GM12878 (cell line): ENCODE data around the gene KCNQ1OT1. TPM values are rescaled to one million over a fixed set of nuclear protein-coding genes. Genes with fewer than 3 reads are reported as not detected.

Source experiments
- ATAC-seq: fragments of 200-7000 bp; cut with Tn5 transposase; 3 replicates; pipeline ENCODE4 v1.9.1; 2020; ENCODE audit warnings: mild to moderate bottlenecking, moderate library complexity
- BruUV-seq: library from RNA; stranded (reverse); fragments of 400-500 nt; replicated peaks from 2 replicates; lab custom pipeline; 2021; lab: Mats Ljungman, UMichigan
- CTCF ChIA-PET: fragments of 300-600 bp; sonication (Branson Sonifier 250); formaldehyde crosslinking; extraction: SDS; loops from one replicate; lab custom pipeline; 2021; ENCODE audit warnings: inconsistent platforms; lab: Yijun Ruan, JAX
- POLR2A ChIA-PET: fragments of 350-600 bp; formaldehyde crosslinking; extraction: SDS; loops from one replicate; lab custom pipeline; 2021; ENCODE audit warnings: inconsistent platforms; lab: Charles Lee
- RAD21 ChIA-PET: fragments of 300-600 bp; sonication (Branson Sonifier 250); formaldehyde crosslinking; loops from one replicate; lab custom pipeline; 2023; ENCODE audit warnings: antibody characterized with exemption; ENCODE audit not compliant: unreplicated experiment; lab: Charles Lee
- SMC1A ChIA-PET: fragments of 300-600 bp; sonication (Branson Sonifier 250); formaldehyde crosslinking; loops from one replicate; lab custom pipeline; 2023; ENCODE audit not compliant: unreplicated experiment, uncharacterized antibody; lab: Charles Lee
- DNase-seq: peaks from one replicate; pipeline ENCODE4 v3.0.0-alpha.2; 2011; ENCODE audit warnings: low read depth, low spot score
- FAIRE-seq: peaks from 3 replicates; lab custom pipeline; 2011; peaks lifted over from hg19 to GRCh38; lab: Jason Lieb, UNC
- H2AFZ ChIP-seq: 2 replicates; pipeline ENCODE4 v1.6.0; 2011; ENCODE audit warnings: low read depth, low read length, control low read depth; ENCODE audit not compliant: control insufficient read depth
- H3K27ac ChIP-seq: 2 replicates; pipeline ENCODE4 v1.5.1; 2011; ENCODE audit warnings: control low read depth; ENCODE audit not compliant: control insufficient read depth, insufficient read depth
- H3K27me3 ChIP-seq, 2 experiments: replicated peaks in 1 of 2; 2 replicates each; pipeline versions ENCODE4 v1.6.0 to v1.6.1; 2011; ENCODE audit warnings: low read length in 1 of 2; ENCODE audit not compliant: control insufficient read depth in 2 of 2, insufficient read depth in 2 of 2
- H3K36me3 ChIP-seq, 2 experiments: 2 replicates each; pipeline ENCODE4 v1.5.1; 2011; ENCODE audit warnings: low read length in 1 of 2; ENCODE audit not compliant: control insufficient read depth in 2 of 2, insufficient read depth in 2 of 2
- H3K4me1 ChIP-seq: 2 replicates; pipeline ENCODE4 v1.6.1; 2011; ENCODE audit warnings: mild to moderate bottlenecking, low read length, moderate library complexity, mixed read lengths; ENCODE audit not compliant: control insufficient read depth, insufficient read depth
- H3K4me2 ChIP-seq: 2 replicates; pipeline ENCODE4 v1.6.0; 2011; ENCODE audit warnings: control low read depth; ENCODE audit not compliant: control insufficient read depth, insufficient read depth
- H3K4me3 ChIP-seq: fragments of 200-600 bp; sonication (generic); 2 replicates; pipeline ENCODE4 v1.5.1; 2016
- H3K79me2 ChIP-seq: 2 replicates; pipeline ENCODE4 v1.6.0; 2011; ENCODE audit warnings: low read length; ENCODE audit not compliant: control insufficient read depth, insufficient read depth
- H3K9ac ChIP-seq: 2 replicates; pipeline ENCODE4 v1.8.0; 2011; ENCODE audit warnings: low read length, control low read depth, mixed read lengths; ENCODE audit not compliant: control insufficient read depth, insufficient read depth
- H3K9me3 ChIP-seq: replicated peaks from 3 replicates; pipeline ENCODE4 v1.5.1; 2011; ENCODE audit warnings: mild to moderate bottlenecking, low read length; ENCODE audit not compliant: control insufficient read depth, insufficient read depth
- H4K20me1 ChIP-seq: 2 replicates; pipeline ENCODE4 v1.6.0; 2011; ENCODE audit not compliant: control insufficient read depth, insufficient read depth
- ATF2 ChIP-seq: IDR thresholded peaks from 2 replicates; pipeline ENCODE4 v1.6.1; 2012; ENCODE audit warnings: low read length, inconsistent platforms
- FOXM1 ChIP-seq: IDR thresholded peaks from 2 replicates; pipeline ENCODE4 v1.6.1; 2012; ENCODE audit warnings: low read depth, mild to moderate bottlenecking, inconsistent platforms, low read length, moderate library complexity
- HDGF ChIP-seq: fragments of 450-650 bp; IDR thresholded peaks from 2 replicates; pipeline ENCODE4 v1.6.1; 2016; ENCODE audit warnings: antibody characterized with exemption
- IKZF1 ChIP-seq: fragments of 450-650 bp; conservative IDR thresholded peaks from 2 replicates; pipeline ENCODE4 v1.6.1; 2017; ENCODE audit warnings: antibody characterized with exemption, mild to moderate bottlenecking
- LARP7 ChIP-seq: fragments of 450-650 bp; IDR thresholded peaks from 2 replicates; pipeline ENCODE4 v1.6.1; 2017; ENCODE audit warnings: mild to moderate bottlenecking
- RBBP5 ChIP-seq: fragments of 200-600 bp; sonication (generic); conservative IDR thresholded peaks from 2 replicates; pipeline ENCODE4 v1.6.1; 2016
- RELA ChIP-seq: fragments of 450-650 bp; IDR thresholded peaks from 2 replicates; pipeline ENCODE4 v1.8.0; 2014; ENCODE audit warnings: borderline replicate concordance; ENCODE audit not compliant: partially characterized antibody
- RUNX3 ChIP-seq: IDR thresholded peaks from 2 replicates; pipeline ENCODE4 v1.6.1; 2012; ENCODE audit warnings: low read length, inconsistent platforms
- USF2 ChIP-seq: IDR thresholded peaks from 2 replicates; pipeline ENCODE4 v1.6.1; 2011; ENCODE audit warnings: low read depth, low read length, improper control_type of control experiment, borderline replicate concordance
- ZNF217 ChIP-seq: fragments of 450-650 bp; IDR thresholded peaks from 2 replicates; pipeline ENCODE4 v1.6.1; 2017; ENCODE audit warnings: antibody characterized with exemption, mild to moderate bottlenecking
- WGBS: methylation state at CpG from one replicate; pipeline ENCODE4 v1.1.6; 2016; ENCODE audit warnings: low lambda C conversion rate; ENCODE audit not compliant: insufficient replicate concordance, insufficient coverage; ENCODE audit errors: missing lambda C conversion rate; 5-methylcytosine and 5-hydroxymethylcytosine counted together
- in situ Hi-C: fragments of 300-500 bp; cut with MboI; formaldehyde crosslinking; loops from 9 replicates; pipeline ENCODE4 v1.14.3; 2018; ENCODE audit warnings: mixed read lengths
- intact Hi-C: fragments of 100-400 bp; cut with micrococcal nuclease; formaldehyde crosslinking; loops from one replicate; pipeline ENCODE4 v1.14.2; 2022; ENCODE audit not compliant: unreplicated experiment
- polyA plus RNA-seq, 11 experiments: library from polyadenylated mRNA; depleted of rRNA in 4 of 11; unstranded in 6 of 11; stranded (reverse) in 5 of 11; fragments of >200 nt; fragmentation: Nextera tagmentation in 4 of 11; fragmentation: Illumina TruSeq in 1 of 11; extraction: Ambion mirVana in 4 of 11; extraction: Trizol in 1 of 11; gene quantifications; 1 replicate in 1 of 11; 2 replicates in 10 of 11; pipeline versions ENCODE4 v1.2.1 to v1.2.3, GENCODE V29; 2011 to 2016; ENCODE audit warnings: inconsistent platforms in 2 of 11, missing spikeins in 2 of 11, low read depth in 1 of 11
- total RNA-seq, 4 experiments: library from RNA; depleted of rRNA in 3 of 4; stranded (reverse); fragments of >200 nt in 3 of 4; fragmentation: Illumina TruSeq in 1 of 4; extraction: Trizol in 1 of 4; gene quantifications; 2 replicates each; pipeline versions ENCODE4 v1.2.1 to v1.2.3, GENCODE V29; 2013 to 2021

Gene KCNQ1OT1
- total and polyA plus RNA-seq, 10 of the 15 experiments (the other 5 are each of a cell fraction or from before 2014, with no cell fraction given), result 0.02 to 1.6 (median 0.41) TPM

GRCh38 chr11:2734181-2735052, 34.6 kb upstream of the KCNQ1OT1 start:
- Histone ChIP-seq H3K4me1 (no peaks in the 10 kb centered on the region), H3K79me2 (no peaks in the 10 kb centered on the region), H4K20me1 (no peaks in the 10 kb centered on the region), H3K9me3 (no peaks in the 10 kb centered on the region), H3K4me2 (no peak overlapping the region), H2AFZ (no peak overlapping the region), H3K27me3 (no peaks in the 10 kb centered on the region; a peak in 1 of 4 replicates), H3K9ac (no peak overlapping the region), H3K36me3 (no peaks in the 10 kb centered on the region), H3K27ac (no peak overlapping the region), H3K4me3 (no peak overlapping the region)
- CTCF ChIA-PET, result no interaction called here
- no peak for DNase-seq
- RAD21 ChIA-PET, result no interaction called here
- no TSS peak for BruUV-seq
- ATAC-seq, result no peak
- in situ Hi-C loops (no loop called here), intact Hi-C loops (no loop called here)
- no peak for TF ChIP-seq FOXM1
- TF ChIP-seq RUNX3, result no peak
- TF ChIP-seq HDGF, result no peak
- TF ChIP-seq IKZF1, result no peak
- TF ChIP-seq ZNF217, result no peak
- TF ChIP-seq USF2, result no peak
- no peak for TF ChIP-seq LARP7
- TF ChIP-seq RELA, result no peak
- no peak for TF ChIP-seq RBBP5
- TF ChIP-seq ATF2, result no peak
- SMC1A ChIA-PET, result no interaction called here
- FAIRE-seq, result no peak
- POLR2A ChIA-PET, result no interaction called here
- WGBS, result 43% methylated on average over 31 of the region's 32 CpGs
